HG02884 (cell line): ENCODE data around the gene SCN4A.
"Not testable (repeated sequence)": the region's sequence is repeated elsewhere in the genome, so short reads cannot be mapped to it uniquely, and the experiment has no call there.

Experiments
- ATAC-seq: cut with Tn5 transposase; IDR thresholded peaks from one replicate; pipeline ENCODE4 v1.9.1; 2021; ENCODE audit warnings: mild to moderate bottlenecking, moderate library complexity; ENCODE audit not compliant: unreplicated experiment

SCN4A gene

GRCh38 chr17:63889026-63889848 lies 83.5 kb downstream of the SCN4A start:
- ATAC-seq: not testable (repeated sequence)
